ENCODE measurements around the gene WWOX.
"Not testable (repeated sequence)": the region's sequence is repeated elsewhere in the genome, so short reads cannot be mapped to it uniquely, and the experiment has no call there.

The WWOX gene

GRCh38 chr16:79012671-79013434, 913.4 kb downstream of the WWOX start:
- DNase-seq = no peak

DNA sequence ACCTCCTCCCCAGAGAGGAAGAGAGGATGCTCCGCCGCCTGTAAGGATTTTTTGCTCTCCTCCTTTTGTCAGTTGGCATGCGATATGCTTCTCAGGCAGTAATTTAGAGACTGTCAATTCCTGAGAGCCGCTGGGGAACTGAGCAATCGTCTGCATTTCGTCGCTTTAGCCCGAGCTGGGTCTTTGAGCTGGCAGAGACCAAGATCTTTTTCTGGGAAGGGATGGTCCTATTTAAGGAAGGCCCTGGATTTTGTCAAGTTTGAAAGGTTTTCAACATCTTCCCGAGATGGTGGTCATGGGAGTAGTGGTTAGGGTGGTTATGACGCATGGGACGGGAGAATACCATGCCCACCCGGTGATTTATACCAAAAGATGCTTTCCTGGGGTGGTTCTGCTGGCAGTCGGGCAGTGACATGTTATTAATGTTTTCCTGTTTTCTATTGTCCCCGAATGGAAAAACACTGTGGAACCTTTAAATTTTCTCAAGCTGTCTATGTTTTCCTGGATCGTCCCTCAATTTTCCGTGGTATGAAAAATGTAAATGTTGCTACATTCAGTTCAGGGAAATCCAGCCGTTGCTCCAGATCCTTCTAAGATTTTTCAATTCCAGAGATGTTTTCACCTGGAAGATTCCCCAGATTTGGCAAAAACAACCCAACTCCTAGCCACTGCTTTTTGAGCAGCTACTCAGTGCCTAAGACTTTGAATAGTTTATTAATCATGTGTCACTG, 914.6 kb downstream of the WWOX start:
- DNase-seq = no peak

- DNase-seq = no peak
Measured at GRCh38 chr16:79018650-79019429, 919.4 kb downstream of the WWOX start.

DNA sequence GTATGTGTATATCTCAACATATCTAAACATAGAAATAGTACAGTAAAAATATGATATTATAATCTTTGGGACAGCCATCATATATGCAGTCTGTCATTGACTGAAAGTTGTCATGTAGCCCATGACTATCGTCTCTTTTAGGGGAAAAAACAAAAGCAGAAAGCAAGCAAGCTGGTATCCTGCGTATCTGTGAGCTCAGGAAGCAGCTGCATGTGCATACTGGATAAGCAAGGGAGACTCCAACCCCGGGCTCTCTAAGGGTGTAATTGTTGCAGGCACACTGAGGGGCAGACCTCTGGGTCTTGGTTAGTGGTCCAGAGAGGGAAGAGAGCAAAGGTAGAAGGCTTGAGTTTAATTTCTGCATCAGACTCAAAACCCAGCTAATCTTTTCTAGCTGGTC, 920.0 kb downstream of the WWOX start:
- no peak for DNase-seq

DNA sequence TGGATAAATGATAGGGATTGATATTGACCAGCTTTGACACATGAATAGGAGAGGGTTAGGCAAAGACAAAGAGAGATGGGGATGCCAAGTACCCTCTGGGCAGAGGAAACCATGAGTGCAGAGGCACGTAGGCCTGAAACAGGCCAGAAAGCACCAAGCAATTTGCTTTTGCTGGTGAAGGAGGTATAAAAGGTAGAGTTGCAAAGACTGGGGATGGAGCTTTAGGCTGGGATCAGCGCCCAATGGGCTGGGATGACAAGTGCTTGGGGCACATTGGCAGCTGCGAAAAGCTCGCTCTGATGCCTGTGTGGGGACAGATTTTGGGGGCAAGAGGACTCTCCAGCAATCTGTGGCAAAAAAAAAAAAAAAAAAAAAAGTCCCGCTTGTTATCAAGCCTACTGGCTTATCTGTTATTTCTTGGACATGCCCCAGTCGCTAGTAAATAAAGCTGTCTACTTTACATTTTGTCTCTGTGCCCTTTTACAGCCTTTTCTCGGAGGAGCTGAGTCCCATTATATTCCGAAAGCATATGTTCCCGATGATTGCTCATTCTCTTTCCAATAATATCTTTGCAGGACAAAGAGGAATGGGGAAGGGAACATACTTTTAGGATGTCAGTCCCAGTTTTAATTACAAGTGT, 922.7 kb downstream of the WWOX start:
- DNase-seq = no peak

GRCh38 chr16:79026117-79026516, 926.7 kb downstream of the WWOX start:
- DNase-seq = no peak

- no peak for DNase-seq
Measured at GRCh38 chr16:79036541-79036940, 937.1 kb downstream of the WWOX start.

- no peak for DNase-seq
Measured at GRCh38 chr16:79037521-79038373, 938.3 kb downstream of the WWOX start.

DNA sequence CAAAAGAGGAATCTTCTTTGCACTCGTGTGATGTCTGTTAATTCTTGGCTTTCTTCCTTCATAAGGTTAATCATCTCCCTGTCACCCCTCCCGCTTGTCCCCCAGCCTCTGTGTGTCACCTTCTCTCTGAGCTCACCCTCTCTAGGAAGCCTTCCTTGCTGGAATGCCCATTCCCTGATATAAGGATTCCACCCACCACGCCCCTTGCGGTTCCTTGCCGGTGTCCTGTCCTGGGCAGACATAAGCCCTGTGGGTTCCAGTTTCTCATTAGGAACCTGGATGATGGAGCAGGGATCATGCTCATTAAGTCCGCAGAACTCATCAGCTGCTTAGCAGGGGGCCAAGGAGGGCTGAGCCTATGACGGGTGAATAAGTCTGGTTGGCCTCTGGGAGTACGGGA, 941.8 kb downstream of the WWOX start:
- no peak for DNase-seq

DNA sequence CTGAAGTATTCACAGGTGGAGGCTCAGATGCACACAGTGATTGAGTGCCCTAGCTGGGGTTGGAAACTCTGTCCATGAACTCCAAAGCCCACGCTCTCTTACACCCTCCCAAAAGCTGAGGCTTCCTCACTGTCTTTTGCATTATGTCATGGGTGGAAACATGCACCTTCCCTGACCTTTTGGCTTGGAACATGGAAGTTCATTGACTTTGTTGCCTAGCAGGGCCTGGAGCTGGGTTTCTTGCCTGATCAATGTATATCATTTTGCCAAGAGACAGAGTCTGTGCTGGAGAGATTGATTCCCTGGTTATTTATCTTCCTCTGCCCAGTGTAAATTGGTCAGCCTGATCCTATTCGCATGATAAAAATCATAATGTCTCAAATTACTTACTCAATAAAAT, 942.7 kb downstream of the WWOX start:
- DNase-seq = no peak

GRCh38 chr16:79042886-79043285, 943.4 kb downstream of the WWOX start:
- no peak for DNase-seq

- DNase-seq = no peak
Measured at GRCh38 chr16:79045191-79045590, 945.7 kb downstream of the WWOX start.

DNA sequence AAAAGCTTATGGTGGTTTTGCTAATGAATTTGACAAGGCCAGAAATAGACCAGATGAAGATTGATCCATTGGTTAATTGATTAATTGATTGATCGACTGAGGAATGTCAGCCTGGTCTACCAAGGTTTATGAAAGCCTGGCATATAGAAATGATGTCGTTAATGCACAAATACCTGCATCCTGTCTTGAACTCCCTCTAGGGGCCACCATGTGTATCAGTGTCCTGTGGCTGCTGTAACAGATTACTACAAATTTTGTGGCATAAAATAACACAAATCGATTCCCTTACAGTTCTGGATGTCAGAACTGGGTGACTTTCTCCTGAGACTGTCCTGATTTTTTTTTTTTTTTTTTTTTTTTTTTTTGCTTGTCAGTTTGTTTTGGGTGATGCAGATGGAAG, 947.9 kb downstream of the WWOX start:
- no peak for DNase-seq

DNA sequence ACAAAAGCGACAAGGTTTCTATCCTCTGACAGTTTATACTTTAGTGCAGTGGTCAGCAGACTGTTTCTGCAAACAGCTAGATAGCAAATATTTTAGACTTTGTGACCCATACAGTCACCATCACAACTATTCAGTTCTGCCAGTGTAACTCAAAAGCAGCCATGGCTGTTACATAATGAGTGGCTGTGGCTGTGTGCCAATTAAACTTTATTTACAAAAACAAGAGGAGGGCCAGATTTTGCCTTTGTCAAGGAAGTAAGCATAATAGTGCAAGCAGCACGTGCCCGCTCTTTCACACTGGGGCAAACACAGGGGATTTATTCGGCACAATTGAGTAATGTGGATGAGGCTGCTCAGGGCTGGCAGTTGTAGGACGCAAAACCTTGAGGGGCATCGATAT, 949.6 kb downstream of the WWOX start:
- no peak for DNase-seq

GRCh38 chr16:79050063-79050462, 950.6 kb downstream of the WWOX start:
- no peak for DNase-seq

GRCh38 chr16:79051313-79051712, 951.9 kb downstream of the WWOX start:
- DNase-seq = no peak

GRCh38 chr16:79052198-79052597, 952.7 kb downstream of the WWOX start:
- DNase-seq = not testable (repeated sequence)

DNA sequence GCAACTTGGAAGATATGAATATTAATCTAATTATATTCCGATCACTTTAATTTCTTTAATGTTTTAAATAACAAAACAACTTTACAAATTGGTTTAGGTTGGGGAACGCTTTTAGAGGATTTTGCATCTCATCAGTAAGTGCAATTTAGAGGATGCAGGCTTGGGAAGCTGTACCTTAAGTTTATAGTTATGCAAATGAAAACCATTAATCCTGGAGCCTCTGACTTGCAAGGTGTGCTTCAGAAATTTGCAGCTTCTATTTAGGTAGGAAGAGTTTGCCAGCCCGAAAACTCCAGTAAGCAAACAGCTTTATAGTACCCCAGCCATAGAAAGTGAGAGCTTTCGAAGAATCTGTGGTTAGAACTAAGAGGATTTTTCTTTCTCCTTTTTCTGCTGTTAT, 954.1 kb downstream of the WWOX start:
- no peak for DNase-seq

DNA sequence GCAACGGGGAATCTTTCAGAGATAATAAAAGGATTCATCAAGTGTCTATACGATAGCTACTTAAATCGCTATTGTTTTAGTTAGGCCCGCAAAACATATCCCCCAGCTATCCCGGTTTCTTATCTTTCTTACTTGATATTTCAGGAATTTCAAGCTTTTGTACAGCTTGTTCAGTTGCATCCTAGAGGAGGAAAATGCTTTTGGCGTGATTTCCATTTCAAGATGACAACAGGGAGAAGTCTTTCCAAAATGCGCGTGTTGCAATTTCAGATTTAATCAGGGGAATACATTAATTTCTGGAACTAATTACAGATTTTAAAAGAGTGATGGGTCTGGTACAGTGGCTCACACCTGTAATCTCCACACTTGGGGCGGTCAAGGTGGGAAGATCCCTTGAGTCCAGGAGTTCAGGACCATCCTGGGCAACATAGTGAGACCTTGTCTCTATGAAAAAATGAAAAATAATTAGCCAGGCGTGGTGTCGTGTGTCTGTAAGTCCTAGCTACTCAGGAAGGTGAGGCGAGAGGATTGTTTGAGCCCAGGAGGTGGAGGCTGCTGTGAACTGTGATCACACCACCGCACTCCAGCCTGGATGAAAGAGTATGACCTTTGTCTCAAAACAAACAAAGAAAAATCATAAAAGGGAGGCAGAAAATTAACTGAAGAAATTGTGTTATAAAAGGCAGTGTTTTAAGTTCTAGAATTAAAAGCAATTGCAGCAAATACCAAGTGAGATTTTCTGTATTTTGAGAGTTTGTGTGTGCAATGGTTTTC, 954.9 kb downstream of the WWOX start:
- no peak for DNase-seq

DNA sequence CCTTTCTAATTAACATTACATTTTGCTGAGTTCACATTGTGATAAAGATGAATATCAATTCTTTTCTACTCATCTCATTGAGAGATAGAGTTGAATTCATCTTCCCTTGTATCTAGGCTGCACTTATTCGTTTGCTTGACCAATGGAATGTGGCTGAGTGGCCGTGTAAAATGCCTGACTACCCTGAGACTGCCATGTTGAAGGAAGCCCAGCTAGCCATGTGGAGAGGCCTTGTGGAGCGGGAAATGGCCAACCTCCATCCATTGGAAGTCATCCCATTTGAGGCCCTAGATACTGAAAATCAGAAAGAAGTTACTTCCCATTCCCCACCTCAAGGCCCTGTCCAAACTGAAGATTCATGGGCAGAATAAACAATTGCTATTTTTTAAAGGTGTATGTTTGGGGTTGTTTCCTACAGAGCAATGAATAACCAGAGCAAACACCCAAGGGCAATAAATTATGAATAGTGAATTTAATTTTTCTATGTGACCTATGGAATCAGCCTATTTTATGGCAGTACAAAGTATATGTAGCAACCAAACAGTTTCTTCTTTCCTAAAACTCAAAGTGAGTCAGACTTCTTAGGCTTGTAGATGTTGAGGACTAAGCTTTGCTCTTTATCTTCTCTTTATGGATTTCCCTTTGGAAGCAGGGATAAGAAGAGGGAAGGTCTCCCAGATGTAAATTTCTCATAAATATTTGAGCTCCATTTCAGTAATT, 956.0 kb downstream of the WWOX start:
- DNase-seq = no peak

- DNase-seq = no peak
Measured at GRCh38 chr16:79061181-79061580, 961.7 kb downstream of the WWOX start.
